Ovary (tissue), 10 donors: ENCODE data around the gene PBX1. TPM values are rescaled to one million over a fixed set of nuclear protein-coding genes. Genes with fewer than 3 reads are reported as not detected.
A peak's percentile ranks its signal among the peaks of the same experiment; 100 is the strongest.

Experiments
- DNase-seq, 5 donors: peaks; one replicate each; pipeline ENCODE4 v3.0.0-alpha.2; 2019 to 2020
- H3K27ac ChIP-seq, 2 donors: fragments of 200-600 bp; one replicate each; pipeline versions ENCODE4 v1.5.1 to v1.8.0; 2019 to 2022
- H3K27me3 ChIP-seq: fragments of 200-600 bp; one replicate; pipeline ENCODE4 v1.8.0; 2022
- H3K36me3 ChIP-seq: fragments of 200-600 bp; sonication (generic); one replicate; pipeline ENCODE4 v1.5.1; 2019
- H3K4me1 ChIP-seq: one replicate; pipeline ENCODE4 v1.8.1; 2013; ENCODE audit warnings: mild to moderate bottlenecking, moderate library complexity; ENCODE audit not compliant: insufficient read depth
- H3K4me3 ChIP-seq: fragments of 200-600 bp; sonication (generic); one replicate; pipeline ENCODE4 v1.5.1; 2017
- H3K9me3 ChIP-seq, 2 donors: fragments of 200-600 bp in 1 of 2; sonication (generic) in 1 of 2; one replicate each; pipeline versions ENCODE4 v1.5.1 to v1.8.1; 2013 to 2019; ENCODE audit warnings: mild to moderate bottlenecking in 1 of 2, moderate library complexity in 1 of 2
- CTCF ChIP-seq, 3 donors: fragments of 450-650 bp in 2 of 3; fragments of 200-600 bp in 1 of 3; IDR thresholded peaks; one replicate each; pipeline versions ENCODE4 v1.5.1 to v1.8.0; 2016 to 2022; ENCODE audit warnings: antibody characterized with exemption in 3 of 3, mild to moderate bottlenecking in 1 of 3
- EP300 ChIP-seq: sonication (generic); formaldehyde crosslinking; IDR thresholded peaks from one replicate; pipeline ENCODE4 v1.6.1; 2017; ENCODE audit warnings: antibody characterized with exemption
- POLR2A ChIP-seq: fragments of 450-650 bp; IDR thresholded peaks from one replicate; pipeline ENCODE4 v1.6.1; 2017; ENCODE audit warnings: antibody characterized with exemption, mild to moderate bottlenecking, moderate library complexity
- WGBS, 3 donors: extraction: QIAGEN DNeasy Blood & Tissue Kit in 1 of 3; methylation state at CpG; one replicate each; pipeline versions ENCODE4 v1.1.5 to v1.1.7; 2013 to 2017; 5-methylcytosine and 5-hydroxymethylcytosine counted together
- intact Hi-C, 4 donors: fragments of 100-400 bp; cut with DNase I; formaldehyde crosslinking; loops; one replicate each; pipeline versions ENCODE4 v1.11.0 to v1.15.1; 2022 to 2023
- long read RNA-seq, 3 donors: library from polyadenylated mRNA in 2 of 3; unstranded in 2 of 3; transcript quantifications; one replicate each; pipeline ENCODE4 v2.0.0 and lab custom pipeline, GENCODE V29; 2021 to 2026
- polyA plus RNA-seq, 2 donors: library from polyadenylated mRNA; stranded (reverse); fragments of 200-250 nt in 1 of 2; fragments of 350-450 nt in 1 of 2; fragmentation: Illumina TruSeq in 1 of 2; extraction: RNeasy Lipid Tissue Mini Kit (QIAGEN cat#74804) in 1 of 2; gene quantifications; one replicate each; pipeline ENCODE4 v1.2.3, GENCODE V29; 2013 to 2014
- total RNA-seq, 7 donors: library from RNA; depleted of rRNA in 2 of 7; stranded (reverse); fragments of >200 nt in 2 of 7; fragmentation: NEBNext Ultra II Directional in 3 of 7; extraction: Animal tissue kit (Norgen Biotek cat#: 25700) in 3 of 7; gene quantifications; one replicate each; pipeline versions ENCODE4 v1.1.0 to v1.2.4, GENCODE V29; 2016 to 2023
- donor health status: DM: no; HTN: no; CAD: no; lungs with moderate emphysema.
- donor health status: DM: no; HTN: no; CAD: no.
- donor health status: Bipolar disorder and iron deficiency.
- donor health status: DM: yes; HTN: yes; CAD: no.
- donor health status: DM: no; HTN: no; CAD: no.
- donor health status: DM: yes; HTN: yes; CAD: no.

Gene PBX1
- 100 to 1,000 TPM in 5 of 7 donors, 10 to 100 TPM in 2; 73.2 to 220 (median 144) TPM for total RNA-seq
- polyA plus RNA-seq: 100 to 1,000 TPM in 1 of 2 donors, 10 to 100 TPM in 1; 43.7 to 142 TPM
- long read RNA-seq, donor 1, full-length matches to known transcripts: 5 of 62 reads
- long read RNA-seq, donor 1, partial matches to known transcripts: 44 of 62 reads
- long read RNA-seq, donor 1, other reads (novel, unspliced or antisense): 13 of 62 reads
- long read RNA-seq, donor 2, full-length matches to known transcripts: 50 of 155 reads
- long read RNA-seq, donor 2, partial matches to known transcripts: 100 of 155 reads
- long read RNA-seq, donor 2, other reads (novel, unspliced or antisense): 5 of 155 reads
- long read RNA-seq, donor 3, full-length matches to known transcripts: 4 of 34 reads
- long read RNA-seq, donor 3, partial matches to known transcripts: 7 of 34 reads
- long read RNA-seq, donor 3, other reads (novel, unspliced or antisense): 23 of 34 reads

GRCh38 chr1:164558461-164559341, at the start of gene PBX1:
PBX1 (plus strand) TSS chr1:164559184.
- H3K9me3 ChIP-seq: no peaks in the 10 kb centered on the region
- H3K27me3 ChIP-seq: no peaks in the 10 kb centered on the region
- peak within 1 kb of the TSS; percentile 71 for H3K4me3 ChIP-seq
- WGBS, 3 donors: 1% methylated on average over 26 to 28 of the region's 28 CpGs
- H3K4me1 ChIP-seq: no peaks in the 10 kb centered on the region
- TF ChIP-seq POLR2A: peak; percentile 78
- TF ChIP-seq EP300: no peak
- TF ChIP-seq CTCF (IDR thresholded peaks at IDR 0.05): no peak
- DNase-seq: peak; percentile 95 to 98 (median 97)
- H3K36me3 ChIP-seq: no peaks in the 10 kb centered on the region
- H3K27ac ChIP-seq: peak within 1 kb of the TSS; percentile 73 to 91
- intact Hi-C loops: loop anchor here in 2 of 4 donors (5.0 to 10.0 kb wide), 2 partner anchors 226 to 354 kb away; no protein-coding TSS in a partner anchor

GRCh38 chr1:164510435-164510834, 48.5 kb upstream of the PBX1 start:
- H3K36me3 ChIP-seq: no peaks in the 10 kb centered on the region
- intact Hi-C loops: no loop called here
- no peak overlapping the region for H3K27ac ChIP-seq
- no peak for TF ChIP-seq CTCF (IDR thresholded peaks at IDR 0.05)
- no peak for TF ChIP-seq POLR2A
- no peak for TF ChIP-seq EP300
- 72 to 90% (median 83%) methylated on average over 1 of the region's 1 CpG for whole genome bisulfite sequencing, 3 donors
- no peak overlapping the region for H3K4me3 ChIP-seq
- no peaks in the 10 kb centered on the region for H3K4me1 ChIP-seq
- no peak for DNase-seq
- no peaks in the 10 kb centered on the region for H3K9me3 ChIP-seq
- H3K27me3 ChIP-seq: no peaks in the 10 kb centered on the region

- Histone ChIP-seq H3K4me3 (no peak overlapping the region), H3K4me1 (peaks cover 5% of the 10 kb centered on the region), H3K9me3 (no peaks in the 10 kb centered on the region), H3K27ac (no peak overlapping the region), H3K27me3 (no peaks in the 10 kb centered on the region), H3K36me3 (no peaks in the 10 kb centered on the region)
- TF ChIP-seq CTCF (IDR thresholded peaks at IDR 0.05) (no peak), EP300 (no peak), POLR2A (no peak)
- DNase-seq: no peak
- intact Hi-C loops: no loop called here
- WGBS, 3 donors: 91 to 96% (median 92%) methylated on average over 5 of the region's 5 CpGs
Observed at GRCh38 chr1:164511001-164511705, 47.8 kb upstream of the PBX1 start.

- Histone ChIP-seq H3K27ac (no peak overlapping the region), H3K9me3 (no peaks in the 10 kb centered on the region), H3K36me3 (no peaks in the 10 kb centered on the region), H3K27me3 (no peaks in the 10 kb centered on the region), H3K4me1 (peaks cover 5% of the 10 kb centered on the region), H3K4me3 (no peak overlapping the region)
- no peak for DNase-seq
- 68 to 89% (median 86%) methylated on average over 2 of the region's 2 CpGs for WGBS, 3 donors
- intact Hi-C loops: no loop called here
- TF ChIP-seq POLR2A: no peak
- no peak for TF ChIP-seq EP300
- TF ChIP-seq CTCF (IDR thresholded peaks at IDR 0.05): no peak
Observed at GRCh38 chr1:164515231-164515630, 43.8 kb upstream of the PBX1 start.
